Bronchial epithelial cell (primary cell): ENCODE measurements around the gene TAF3. TPM values are rescaled to one million over a fixed set of nuclear protein-coding genes. Genes with fewer than 3 reads are reported as not detected.

Experiments used
- DNase-seq: peaks from one replicate; pipeline ENCODE4 v3.0.0-alpha.2; 2010; ENCODE audit warnings: low read depth
- FAIRE-seq: peaks from 2 replicates; lab custom pipeline; 2011; peaks lifted over from hg19 to GRCh38; lab: Jason Lieb, UNC
- H3K27me3 ChIP-seq: 2 replicates; pipeline ENCODE4 v1.5.1; 2011; ENCODE audit warnings: low read length; ENCODE audit not compliant: control insufficient read depth, insufficient read depth
- H3K36me3 ChIP-seq: 2 replicates; pipeline ENCODE4 v1.5.1; 2011; ENCODE audit warnings: low read length; ENCODE audit not compliant: control insufficient read depth, insufficient read depth
- H3K4me3 ChIP-seq: 2 replicates; pipeline ENCODE4 v1.5.1; 2011; ENCODE audit warnings: mild to moderate bottlenecking, low read depth, low read length, control low read depth
- CTCF ChIP-seq: IDR thresholded peaks from 2 replicates; pipeline ENCODE4 v1.5.1; 2011; ENCODE audit warnings: mild to moderate bottlenecking, moderate library complexity, low read length, control low read depth, inconsistent platforms; ENCODE audit not compliant: insufficient read depth, severe bottlenecking
- total RNA-seq: library from RNA; depleted of rRNA; stranded (reverse); fragments of >200 nt; gene quantifications from 2 replicates; pipeline ENCODE4 v1.2.1, GENCODE V29; 2014

Gene TAF3
- total RNA-seq, 1 donor from 2014 or later = 1.3 TPM

GRCh38 chr10:7956508-7956907, 138.2 kb downstream of the TAF3 start:
- no peaks in the 10 kb centered on the region for H3K36me3 ChIP-seq
- no peak overlapping the region for H3K4me3 ChIP-seq
- FAIRE-seq (no peak), DNase-seq (peak; percentile 74)
- H3K27me3 ChIP-seq = no peaks in the 10 kb centered on the region
- TF ChIP-seq CTCF = no peak

- FAIRE-seq (no peak), DNase-seq (no peak)
- Histone ChIP-seq H3K27me3 (no peaks in the 10 kb centered on the region), H3K4me3 (no peak overlapping the region), H3K36me3 (no peaks in the 10 kb centered on the region)
- TF ChIP-seq CTCF = no peak
These were observed 139.3 kb downstream of the TAF3 start for GRCh38 chr10:7957591-7957990.

GRCh38 chr10:7958442-7958841, 140.1 kb downstream of the TAF3 start:
- no peak for FAIRE-seq
- no peaks in the 10 kb centered on the region for H3K27me3 ChIP-seq
- no peak for TF ChIP-seq CTCF
- no peak overlapping the region for H3K4me3 ChIP-seq
- no peaks in the 10 kb centered on the region for H3K36me3 ChIP-seq
- no peak for DNase-seq

- peaks cover 1% of the 10 kb centered on the region for H3K36me3 ChIP-seq
- no peak overlapping the region for H3K4me3 ChIP-seq
- DNase-seq = no peak
These were observed 141.8 kb downstream of the TAF3 start for GRCh38 chr10:7960108-7960507.

GRCh38 chr10:7962592-7962991, 144.3 kb downstream of the TAF3 start:
- TF ChIP-seq CTCF = no peak
- Histone ChIP-seq H3K4me3 (no peak overlapping the region), H3K36me3 (peaks cover 1% of the 10 kb centered on the region), H3K27me3 (no peaks in the 10 kb centered on the region)
- FAIRE-seq (no peak), DNase-seq (no peak)

More at GRCh38 chr10:7960108-7960507, 141.8 kb downstream of the TAF3 start:
- no peak for FAIRE-seq
- no peaks in the 10 kb centered on the region for H3K27me3 ChIP-seq
- TF ChIP-seq CTCF = no peak

GRCh38 chr10:7965457-7965856, 147.2 kb downstream of the TAF3 start:
- no peak for FAIRE-seq
- TF ChIP-seq CTCF = no peak
- Histone ChIP-seq H3K27me3 (no peaks in the 10 kb centered on the region), H3K4me3 (no peak overlapping the region), H3K36me3 (peaks cover 1% of the 10 kb centered on the region)
- DNase-seq = no peak
